ENCODE data around the gene F8A1. TPM values are rescaled to one million over a fixed set of nuclear protein-coding genes. Genes with fewer than 3 reads are reported as not detected.
"Not testable (repeated sequence)": the region's sequence is repeated elsewhere in the genome, so short reads cannot be mapped to it uniquely, and the experiment has no call there.

The F8A1 gene
- total RNA-seq, 1 donor from 2014 or later = 16.0 TPM

DNA sequence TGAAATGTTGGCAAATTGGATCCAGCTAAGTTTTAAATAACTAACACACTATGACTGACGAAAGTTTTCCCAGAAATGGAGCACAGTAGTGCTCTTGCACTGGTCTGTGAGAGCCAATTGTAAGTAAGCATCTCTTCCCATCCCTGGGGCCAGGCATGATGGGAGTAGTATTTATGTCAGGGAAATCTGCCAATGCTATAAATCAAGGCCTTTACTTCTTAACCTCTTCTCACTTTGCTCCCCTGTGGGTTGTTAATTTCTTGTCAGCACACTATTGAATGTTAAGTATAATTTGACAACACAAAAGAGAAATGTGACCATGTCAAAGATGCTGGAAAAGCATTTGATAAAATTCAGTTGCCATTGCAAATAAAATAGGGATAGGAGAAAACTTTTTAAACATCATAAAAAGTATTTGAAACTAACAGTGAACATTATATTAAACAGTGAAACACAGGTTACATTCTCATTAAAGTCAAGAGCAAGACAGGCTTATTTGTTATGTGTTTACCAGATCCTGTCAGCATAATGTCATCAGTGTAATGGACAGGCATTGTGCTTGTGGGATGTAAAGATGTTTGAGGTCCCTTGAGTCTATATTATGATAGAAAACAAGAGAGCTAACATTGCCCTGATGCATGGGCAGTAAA is 5.0 kb downstream of the F8A1 start:
- no peak overlapping the region for H3K27ac Mint-ChIP-seq
- H3K4me1 Mint-ChIP-seq = no peaks in the 10 kb centered on the region
- H3K36me3 Mint-ChIP-seq = no peaks in the 10 kb centered on the region
- no peak for DNase-seq (ENCODE audit: low spot score in 2 of 2, unreplicated experiment in 2 of 2)
- no peaks in the 10 kb centered on the region for H3K27me3 Mint-ChIP-seq (ENCODE audit: low read depth)
- peaks cover 14% of the 10 kb centered on the region for H3K9me3 Mint-ChIP-seq
- TF ChIP-seq, protein P1, sequence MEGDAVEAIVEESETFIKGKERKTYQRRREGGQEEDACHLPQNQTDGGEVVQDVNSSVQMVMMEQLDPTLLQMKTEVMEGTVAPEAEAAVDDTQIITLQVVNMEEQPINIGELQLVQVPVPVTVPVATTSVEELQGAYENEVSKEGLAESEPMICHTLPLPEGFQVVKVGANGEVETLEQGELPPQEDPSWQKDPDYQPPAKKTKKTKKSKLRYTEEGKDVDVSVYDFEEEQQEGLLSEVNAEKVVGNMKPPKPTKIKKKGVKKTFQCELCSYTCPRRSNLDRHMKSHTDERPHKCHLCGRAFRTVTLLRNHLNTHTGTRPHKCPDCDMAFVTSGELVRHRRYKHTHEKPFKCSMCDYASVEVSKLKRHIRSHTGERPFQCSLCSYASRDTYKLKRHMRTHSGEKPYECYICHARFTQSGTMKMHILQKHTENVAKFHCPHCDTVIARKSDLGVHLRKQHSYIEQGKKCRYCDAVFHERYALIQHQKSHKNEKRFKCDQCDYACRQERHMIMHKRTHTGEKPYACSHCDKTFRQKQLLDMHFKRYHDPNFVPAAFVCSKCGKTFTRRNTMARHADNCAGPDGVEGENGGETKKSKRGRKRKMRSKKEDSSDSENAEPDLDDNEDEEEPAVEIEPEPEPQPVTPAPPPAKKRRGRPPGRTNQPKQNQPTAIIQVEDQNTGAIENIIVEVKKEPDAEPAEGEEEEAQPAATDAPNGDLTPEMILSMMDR (IDR thresholded peaks at IDR 0.05; ENCODE audit: unreplicated experiment) = no peak
- H3K4me3 Mint-ChIP-seq = no peak overlapping the region

DNA sequence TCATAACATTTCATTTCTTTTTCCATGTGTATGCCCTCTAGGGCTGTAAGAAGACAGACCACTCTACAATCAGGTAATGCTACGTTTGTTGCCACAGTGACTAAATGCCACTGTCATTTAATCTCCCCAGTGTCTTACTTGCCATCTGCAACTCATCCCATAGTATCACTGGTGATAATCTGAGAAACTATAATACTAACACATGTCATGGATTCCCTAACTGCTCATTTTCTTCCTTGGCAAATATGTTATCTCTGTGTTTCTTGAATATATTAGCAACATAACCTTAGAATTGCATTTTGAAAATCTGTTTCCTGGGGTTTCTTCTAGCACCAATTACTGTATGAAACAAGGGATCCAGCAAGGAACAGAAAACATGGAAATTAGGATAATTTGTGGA is 6.1 kb downstream of the F8A1 start:
- Mint-ChIP-seq H3K27ac (no peak overlapping the region), H3K4me3 (no peak overlapping the region), H3K36me3 (no peaks in the 10 kb centered on the region), H3K4me1 (no peaks in the 10 kb centered on the region), H3K9me3 (peaks cover 14% of the 10 kb centered on the region), H3K27me3 (ENCODE audit: low read depth) (no peaks in the 10 kb centered on the region)
- DNase-seq (ENCODE audit: low spot score in 2 of 2, unreplicated experiment in 2 of 2) = no peak
- TF ChIP-seq, protein P1 (IDR thresholded peaks at IDR 0.05; ENCODE audit: unreplicated experiment) = no peak

DNA sequence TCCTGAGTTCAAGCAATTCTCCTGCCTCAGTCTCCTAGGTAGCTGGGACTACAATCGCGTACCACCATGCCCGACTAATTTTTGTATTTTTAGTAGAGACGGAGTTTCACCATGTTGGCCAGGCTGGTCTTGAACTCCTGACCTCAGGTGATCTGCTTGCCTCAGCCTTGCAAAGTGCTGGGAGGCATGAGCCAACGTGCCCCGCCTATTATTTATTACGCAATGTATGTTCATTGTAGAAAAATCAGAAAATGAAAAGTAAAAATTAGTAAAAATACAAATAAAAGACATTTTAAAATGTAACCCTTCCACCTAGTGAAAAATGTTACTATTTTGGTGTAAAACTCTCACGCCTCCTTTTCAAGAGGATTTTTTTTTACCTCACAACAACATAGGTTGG is 14.2 kb downstream of the F8A1 start:
- no peak overlapping the region for H3K27ac Mint-ChIP-seq
- peaks cover 16% of the 10 kb centered on the region for H3K9me3 Mint-ChIP-seq
- TF ChIP-seq, protein P1 (IDR thresholded peaks at IDR 0.05; ENCODE audit: unreplicated experiment) = no peak
- no peaks in the 10 kb centered on the region for H3K36me3 Mint-ChIP-seq
- no peak overlapping the region for H3K4me3 Mint-ChIP-seq
- H3K4me1 Mint-ChIP-seq = no peaks in the 10 kb centered on the region
- H3K27me3 Mint-ChIP-seq (ENCODE audit: low read depth) = peaks cover 11% of the 10 kb centered on the region
- DNase-seq (ENCODE audit: low spot score in 2 of 2, unreplicated experiment in 2 of 2) = no peak

DNA sequence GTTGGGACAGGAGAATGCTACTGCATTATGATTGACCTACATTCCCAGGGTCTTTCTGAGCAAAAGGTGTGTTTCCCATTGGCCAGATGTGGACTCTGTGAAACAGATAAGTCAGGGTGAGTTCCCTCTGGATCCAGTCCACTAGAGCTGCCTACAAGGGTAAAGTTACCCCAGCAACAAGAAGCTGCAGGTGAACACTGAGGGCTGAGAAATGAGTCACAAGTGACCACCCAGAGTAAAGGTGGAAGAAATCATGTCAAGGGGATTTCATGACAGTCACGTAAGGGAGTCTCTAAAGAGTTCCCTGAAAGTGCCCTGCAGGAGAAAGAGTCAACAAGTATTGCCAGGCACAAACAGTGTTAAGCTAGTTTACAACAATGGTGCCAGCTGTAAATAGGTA is 16.3 kb downstream of the F8A1 start:
- H3K27ac Mint-ChIP-seq = no peak overlapping the region
- TF ChIP-seq, protein P1 (IDR thresholded peaks at IDR 0.05; ENCODE audit: unreplicated experiment) = no peak
- H3K36me3 Mint-ChIP-seq = no peaks in the 10 kb centered on the region
- no peak overlapping the region for H3K4me3 Mint-ChIP-seq
- peaks cover 16% of the 10 kb centered on the region for H3K27me3 Mint-ChIP-seq (ENCODE audit: low read depth)
- DNase-seq (ENCODE audit: low spot score in 2 of 2, unreplicated experiment in 2 of 2) = no peak
- H3K9me3 Mint-ChIP-seq = peaks cover 13% of the 10 kb centered on the region
- H3K4me1 Mint-ChIP-seq = no peaks in the 10 kb centered on the region

DNA sequence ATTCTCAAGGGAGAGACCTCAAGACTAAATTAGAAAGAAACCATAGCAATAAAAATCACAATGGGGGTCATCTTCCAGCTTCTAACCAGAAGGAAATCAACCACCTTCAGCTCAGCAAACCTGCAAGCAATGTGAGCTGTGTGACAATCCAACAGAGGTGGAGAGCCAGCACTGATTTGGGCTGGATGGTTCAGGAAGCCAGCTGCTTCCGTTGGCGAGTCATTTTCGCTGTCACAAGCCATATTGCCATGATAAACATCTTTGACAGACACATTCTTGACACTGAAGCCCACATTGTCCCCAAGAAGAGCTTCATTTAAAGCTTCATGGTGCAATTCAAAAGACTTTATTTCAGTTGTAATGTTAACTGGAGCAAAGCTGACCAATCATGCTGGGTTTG is 22.7 kb downstream of the F8A1 start:
- Mint-ChIP-seq H3K4me1 (no peaks in the 10 kb centered on the region), H3K9me3 (peaks cover 34% of the 10 kb centered on the region), H3K27ac (no peak overlapping the region), H3K4me3 (no peak overlapping the region), H3K27me3 (ENCODE audit: low read depth) (peaks cover 8% of the 10 kb centered on the region), H3K36me3 (no peaks in the 10 kb centered on the region)
- DNase-seq (ENCODE audit: low spot score in 2 of 2, unreplicated experiment in 2 of 2) = no peak
- TF ChIP-seq, protein P1 (IDR thresholded peaks at IDR 0.05; ENCODE audit: unreplicated experiment) = no peak

DNA sequence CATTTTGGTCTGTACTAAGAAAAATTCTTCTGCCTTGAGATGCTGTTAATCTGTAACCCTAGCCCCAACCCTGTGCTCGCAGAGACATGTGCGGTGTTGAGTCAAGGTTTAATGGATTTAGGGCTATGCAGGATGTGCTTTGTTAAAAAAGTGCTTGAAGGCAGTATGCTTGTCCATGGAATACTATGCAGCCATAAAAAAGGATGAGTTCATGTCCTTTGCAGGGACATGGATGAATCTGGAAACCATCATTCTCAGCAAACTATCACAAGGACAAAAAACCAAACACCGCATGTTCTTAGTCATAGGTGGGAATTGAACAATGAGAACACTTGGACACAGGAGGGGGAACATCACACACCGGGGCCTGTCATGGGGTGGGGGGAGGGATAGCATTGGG is 23.9 kb downstream of the F8A1 start:
- H3K9me3 Mint-ChIP-seq = peaks cover 40% of the 10 kb centered on the region
- H3K36me3 Mint-ChIP-seq; DNase-seq (ENCODE audit: low spot score in 2 of 2, unreplicated experiment in 2 of 2); H3K4me1 Mint-ChIP-seq; H3K27ac Mint-ChIP-seq; H3K27me3 Mint-ChIP-seq (ENCODE audit: low read depth); H3K4me3 Mint-ChIP-seq: not testable (repeated sequence)

DNA sequence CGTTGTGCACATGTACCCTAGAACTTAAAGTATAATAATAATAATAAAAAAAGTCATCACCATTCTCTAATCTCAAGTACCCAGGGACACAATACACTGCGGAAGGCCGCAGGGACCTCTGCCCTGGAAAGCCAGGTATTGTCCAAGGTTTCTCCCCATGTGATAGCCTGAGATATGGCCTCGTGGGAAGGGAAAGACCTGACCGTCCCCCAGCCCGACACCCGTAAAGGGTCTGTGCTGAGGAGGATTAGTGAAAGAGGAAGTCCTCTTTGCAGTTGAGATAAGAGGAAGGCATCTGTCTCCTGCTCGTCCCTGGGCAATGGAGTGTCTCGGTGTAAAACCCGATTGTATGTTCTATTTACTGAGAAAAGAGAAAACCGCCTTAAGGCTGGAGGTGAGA is 24.4 kb downstream of the F8A1 start:
- H3K4me3 Mint-ChIP-seq = not testable (repeated sequence)

More for the DNA sequence above, 24.4 kb downstream of the F8A1 start:
- not testable (repeated sequence) for H3K4me1 Mint-ChIP-seq; H3K36me3 Mint-ChIP-seq; H3K27me3 Mint-ChIP-seq (ENCODE audit: low read depth); H3K27ac Mint-ChIP-seq; DNase-seq (ENCODE audit: low spot score in 2 of 2, unreplicated experiment in 2 of 2)
- peaks cover 40% of the 10 kb centered on the region for H3K9me3 Mint-ChIP-seq
